ENCODE results near the gene SLC7A5.

SLC7A5 gene

GRCh38 chr16:87845213-87845612, 24.1 kb downstream of the SLC7A5 start:
- no peak for DNase-seq

- no peak for DNase-seq
Observed at GRCh38 chr16:87844809-87845208, 24.5 kb downstream of the SLC7A5 start.

DNA sequence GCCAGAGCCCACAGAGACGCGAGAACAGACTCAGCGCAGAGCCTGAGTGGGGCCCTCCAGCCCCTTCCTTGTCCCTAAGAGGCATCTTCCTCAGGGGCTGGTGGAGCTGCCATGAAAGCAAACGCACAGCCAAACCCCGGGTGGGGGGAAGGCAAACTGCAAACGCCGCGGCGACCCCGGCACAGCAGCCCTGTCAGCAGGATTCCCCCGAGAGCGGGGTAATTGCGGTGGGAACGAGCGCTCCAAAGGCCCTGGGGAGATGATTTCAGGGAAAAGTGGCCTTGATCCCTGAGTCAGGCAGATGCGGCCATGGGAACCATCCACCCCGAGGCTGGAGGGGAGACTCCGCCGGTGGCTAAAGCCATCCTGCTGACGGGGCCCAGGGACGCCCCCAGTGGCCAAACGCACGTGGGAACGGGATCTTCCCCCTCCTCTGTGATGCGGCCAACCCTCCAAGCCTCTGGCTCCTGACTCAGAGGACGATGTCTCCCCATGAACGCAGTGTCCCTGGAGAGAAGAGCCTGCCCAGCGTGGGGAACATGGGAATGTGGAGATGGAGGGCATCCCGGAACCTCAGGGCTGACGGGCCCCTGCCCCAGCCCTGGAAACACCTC, 25.1 kb downstream of the SLC7A5 start:
- no peak for DNase-seq

GRCh38 chr16:87843678-87844105, 25.6 kb downstream of the SLC7A5 start:
- no peak for DNase-seq

DNA sequence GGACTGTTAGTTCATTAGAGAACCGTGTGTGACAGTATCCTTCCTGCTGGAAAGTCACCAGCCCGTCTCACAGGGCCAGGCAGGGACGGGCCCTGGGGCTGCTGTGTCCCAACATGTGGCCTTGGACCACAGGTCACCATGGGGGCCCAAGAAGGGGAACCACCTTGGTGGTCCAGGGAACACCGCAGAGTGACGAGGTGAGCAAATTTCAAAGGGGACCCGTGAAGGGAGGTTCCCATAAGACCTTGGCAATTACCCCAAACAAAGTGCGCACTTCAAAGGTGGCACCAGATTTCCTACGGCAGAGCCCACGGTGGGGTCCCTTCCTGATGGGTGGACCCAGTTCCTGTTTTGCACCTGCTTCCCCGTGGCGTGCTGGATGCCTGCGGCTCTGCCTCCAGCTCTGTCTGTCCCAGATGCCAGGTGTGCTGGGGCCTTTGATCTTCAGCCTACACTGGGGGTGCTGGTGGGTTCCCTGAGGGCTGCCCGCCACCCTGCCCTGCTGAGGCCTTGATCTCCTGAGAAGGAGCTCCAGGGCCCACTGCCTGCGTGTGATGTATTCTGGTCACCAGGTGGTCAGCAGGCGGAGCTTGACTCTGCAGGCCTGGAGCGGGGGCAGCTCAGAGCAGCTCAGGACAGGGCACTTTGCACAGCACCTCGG, 27.0 kb downstream of the SLC7A5 start:
- DNase-seq, result no peak

DNA sequence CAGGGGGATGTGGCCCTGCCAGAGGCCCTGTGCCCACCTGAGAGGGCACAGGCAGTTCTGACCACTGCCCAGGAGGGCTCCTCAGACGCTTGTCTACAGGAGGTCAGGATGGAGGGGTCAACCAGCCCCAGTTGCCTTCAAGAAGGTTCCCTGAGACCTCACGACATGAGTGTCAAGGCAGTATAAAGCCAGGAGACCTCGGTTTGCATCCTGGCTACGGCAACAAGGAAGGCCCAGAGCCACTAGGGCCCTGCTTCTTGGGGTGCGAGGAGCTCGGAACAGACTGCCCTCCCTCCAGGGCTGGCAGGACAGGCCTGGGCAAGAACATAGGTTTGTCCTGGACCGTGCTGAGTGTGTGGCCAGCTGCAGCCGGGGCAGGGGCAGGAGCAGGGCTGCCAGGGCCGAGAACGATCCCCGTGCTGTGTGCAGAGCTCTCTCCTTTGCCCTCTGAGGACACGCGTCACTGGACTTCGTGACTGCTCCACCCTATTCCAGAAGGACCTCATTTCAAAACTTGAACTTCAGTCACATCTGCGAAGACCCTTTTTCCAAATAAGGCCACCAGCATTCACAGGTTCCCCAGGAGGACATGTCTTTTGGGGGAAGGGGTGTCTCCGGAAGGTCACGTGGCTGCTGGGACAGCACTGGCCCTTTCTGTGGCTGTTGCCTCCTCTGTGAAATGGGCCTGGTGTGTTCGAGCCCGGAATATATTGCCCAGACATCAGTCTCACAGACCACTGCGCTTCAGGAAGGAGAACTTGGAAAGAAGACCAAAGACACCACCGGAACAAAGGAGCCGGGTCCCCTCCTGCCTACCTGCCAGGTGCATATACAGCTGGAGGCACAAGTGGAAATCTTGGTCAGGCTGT, 27.7 kb downstream of the SLC7A5 start:
- DNase-seq, result no peak

GRCh38 chr16:87840271-87840978, 28.9 kb downstream of the SLC7A5 start:
- DNase-seq, result no peak

GRCh38 chr16:87839542-87840270, 29.6 kb downstream of the SLC7A5 start:
- no peak for DNase-seq

DNA sequence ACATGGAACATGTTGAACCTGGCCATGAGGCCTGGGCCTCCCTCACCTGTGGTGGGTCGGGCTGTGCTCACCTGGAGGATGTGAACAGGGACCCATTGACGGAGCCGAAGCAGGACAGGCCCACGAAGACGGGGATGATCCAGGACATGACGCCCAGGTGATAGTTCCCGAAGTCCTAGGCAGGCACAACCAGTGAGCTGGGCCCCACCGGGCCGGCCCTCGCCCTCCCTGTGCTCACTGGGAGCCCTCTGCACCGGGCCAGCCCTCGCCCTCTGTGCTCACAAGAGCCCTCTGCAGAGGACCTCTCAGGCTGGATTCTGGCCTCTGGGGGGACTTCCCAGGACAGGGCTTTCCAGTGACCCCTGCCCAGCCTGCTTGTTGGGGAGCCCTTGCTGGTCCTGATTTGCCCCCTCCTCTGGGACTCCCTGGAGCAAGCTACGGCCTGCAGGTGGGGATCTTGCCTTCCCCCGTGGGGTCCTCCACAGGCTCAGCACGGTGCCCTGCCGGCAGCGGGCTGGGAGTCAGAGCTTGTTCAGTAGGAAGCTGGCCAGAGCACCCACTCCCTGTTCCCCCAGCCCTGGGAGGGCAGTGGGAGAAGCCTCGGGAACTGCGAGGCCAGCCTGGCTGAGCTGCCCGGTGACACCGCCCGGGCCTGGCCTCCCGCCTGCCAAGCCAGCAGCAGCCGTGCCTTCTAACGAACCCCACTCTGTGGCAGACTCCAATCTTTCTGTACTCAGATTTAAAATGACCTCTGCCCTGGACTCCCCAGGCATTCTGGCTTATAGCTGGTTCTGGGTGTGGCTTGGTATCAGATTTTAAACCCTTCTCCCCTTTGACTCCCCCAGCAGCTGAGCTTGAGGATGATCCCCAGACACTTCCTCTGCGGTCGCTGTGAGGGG, 30.4 kb downstream of the SLC7A5 start:
- no peak for DNase-seq

GRCh38 chr16:87837627-87838289, 31.5 kb downstream of the SLC7A5 start:
- no peak for DNase-seq

DNA sequence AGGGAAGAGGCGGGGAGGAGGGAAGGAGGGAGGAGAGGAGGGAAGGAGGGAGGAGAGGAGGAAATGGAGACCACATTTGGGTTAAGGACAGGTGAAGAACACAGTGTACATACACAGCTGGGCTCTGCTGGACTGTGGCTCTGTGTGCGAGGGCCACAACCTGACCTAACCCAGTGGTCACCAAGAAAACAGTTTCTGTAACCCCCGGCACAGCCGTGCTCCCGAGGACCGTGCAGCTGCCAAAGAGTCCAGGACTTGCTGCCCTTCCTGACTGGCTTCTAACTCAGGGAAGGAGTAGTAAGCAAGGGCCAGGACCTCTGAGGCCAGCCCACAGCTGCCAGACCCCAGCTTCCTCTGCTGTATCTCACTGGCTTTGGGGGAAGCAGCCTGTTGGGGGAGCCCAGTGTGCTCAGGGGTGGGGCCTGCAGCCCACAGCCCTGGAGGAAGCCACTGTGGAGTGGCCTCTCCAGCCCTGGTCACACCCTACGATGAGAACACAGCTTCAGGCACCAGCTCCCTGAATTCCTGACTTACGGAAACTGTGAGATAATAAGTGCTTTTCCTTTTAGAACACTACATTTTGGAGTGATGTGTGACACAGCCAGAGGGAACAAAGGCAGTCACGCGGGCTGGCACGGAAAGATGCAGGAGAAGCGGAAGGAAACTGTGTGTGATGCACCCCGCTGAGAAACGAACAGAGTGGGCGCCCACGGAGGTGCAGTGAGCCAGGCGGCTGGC, 32.3 kb downstream of the SLC7A5 start:
- no peak for DNase-seq

GRCh38 chr16:87836346-87836843, 32.9 kb downstream of the SLC7A5 start:
- DNase-seq, result no peak

DNA sequence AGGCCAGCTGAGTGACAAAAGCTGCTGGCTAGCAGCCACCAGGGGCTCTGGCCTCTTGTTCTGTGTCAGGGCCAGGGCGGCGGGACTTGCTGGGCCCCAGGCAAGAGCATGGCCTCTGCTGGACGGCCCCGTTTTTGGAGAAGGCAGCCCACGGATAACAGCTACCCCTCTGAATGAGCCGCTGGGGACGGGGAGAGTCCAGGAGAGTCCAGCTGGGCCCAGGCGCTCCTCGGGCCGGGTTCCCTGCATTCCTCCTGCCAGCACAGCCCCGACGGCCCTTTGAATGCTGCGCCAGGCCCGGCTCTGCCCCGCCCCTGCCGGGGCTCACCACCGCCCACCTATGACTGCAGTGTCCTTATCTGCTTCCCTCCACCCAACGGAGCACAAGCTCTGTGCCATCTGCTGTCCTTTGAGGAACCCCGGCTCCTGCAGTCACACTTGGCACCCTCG, 33.4 kb downstream of the SLC7A5 start:
- DNase-seq, result no peak

DNA sequence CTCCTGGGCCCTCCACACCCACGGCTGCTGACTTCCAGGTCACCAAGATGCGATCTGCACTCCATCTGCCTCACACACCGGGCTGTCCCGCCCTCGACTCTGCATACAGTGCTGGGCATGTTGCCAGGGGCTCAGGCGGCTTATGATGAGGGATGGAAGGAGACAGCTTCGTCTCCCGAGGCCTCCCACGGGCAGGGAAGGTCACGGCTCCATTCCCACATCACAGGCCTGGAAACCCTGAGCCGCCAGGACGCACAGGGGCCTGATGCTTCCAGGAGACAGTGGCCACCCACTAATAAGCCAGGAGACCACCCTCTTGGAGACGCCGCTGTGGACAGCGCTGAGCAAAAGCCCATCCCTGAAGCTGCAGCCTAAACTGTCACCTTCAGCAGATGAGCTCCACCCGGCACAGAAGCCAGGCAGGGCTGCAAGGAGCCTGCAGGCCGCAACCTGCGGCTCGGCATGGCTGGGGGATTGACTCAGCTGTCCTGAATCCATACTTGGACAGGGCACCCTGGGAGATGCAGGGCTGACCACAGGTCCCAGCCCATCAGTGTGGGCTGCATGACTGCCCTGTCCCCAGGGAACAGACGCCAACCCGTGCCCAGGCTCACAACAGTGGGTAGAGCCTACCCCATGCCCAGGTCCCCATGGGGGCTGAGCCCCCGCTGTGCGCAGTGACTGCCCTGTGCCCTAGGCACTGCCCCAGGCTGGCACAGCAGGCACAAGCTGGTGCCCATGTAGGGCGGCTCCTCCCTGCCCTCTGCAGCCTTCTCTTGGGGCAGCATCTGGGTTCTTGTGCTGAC, 34.4 kb downstream of the SLC7A5 start:
- DNase-seq, result no peak

- no peak for DNase-seq
Observed at GRCh38 chr16:87834005-87834667, 35.2 kb downstream of the SLC7A5 start.

GRCh38 chr16:87833548-87833947, 35.8 kb downstream of the SLC7A5 start:
- DNase-seq, result no peak

- DNase-seq, result no peak
Observed at GRCh38 chr16:87832741-87833502, 36.4 kb downstream of the SLC7A5 start.

DNA sequence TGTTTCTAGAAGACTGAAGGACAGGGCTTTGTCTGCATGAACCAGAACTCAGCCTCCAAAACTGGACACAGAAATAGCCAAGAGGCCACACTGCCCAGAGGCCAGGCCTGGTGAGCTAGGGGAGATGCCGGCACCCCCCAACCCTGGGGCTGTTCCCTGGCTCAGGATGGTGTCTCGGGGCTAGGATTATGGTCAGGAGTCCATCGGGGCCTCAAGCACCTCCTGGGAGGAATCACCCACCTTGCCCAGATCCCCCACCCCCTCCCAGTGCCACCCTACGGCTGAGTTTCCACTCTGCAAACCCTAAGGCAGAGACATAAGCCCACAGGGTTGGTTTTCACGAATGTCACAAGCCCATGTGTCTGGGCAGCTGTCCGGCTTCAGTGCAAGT, 37.2 kb downstream of the SLC7A5 start:
- DNase-seq, result no peak

Measured in CD4-positive, alpha-beta T cell treated with Interleukin-4 for 4 hours (primary cell).